ENCODE measurements around the gene APOA4.

APOA4 gene

DNA sequence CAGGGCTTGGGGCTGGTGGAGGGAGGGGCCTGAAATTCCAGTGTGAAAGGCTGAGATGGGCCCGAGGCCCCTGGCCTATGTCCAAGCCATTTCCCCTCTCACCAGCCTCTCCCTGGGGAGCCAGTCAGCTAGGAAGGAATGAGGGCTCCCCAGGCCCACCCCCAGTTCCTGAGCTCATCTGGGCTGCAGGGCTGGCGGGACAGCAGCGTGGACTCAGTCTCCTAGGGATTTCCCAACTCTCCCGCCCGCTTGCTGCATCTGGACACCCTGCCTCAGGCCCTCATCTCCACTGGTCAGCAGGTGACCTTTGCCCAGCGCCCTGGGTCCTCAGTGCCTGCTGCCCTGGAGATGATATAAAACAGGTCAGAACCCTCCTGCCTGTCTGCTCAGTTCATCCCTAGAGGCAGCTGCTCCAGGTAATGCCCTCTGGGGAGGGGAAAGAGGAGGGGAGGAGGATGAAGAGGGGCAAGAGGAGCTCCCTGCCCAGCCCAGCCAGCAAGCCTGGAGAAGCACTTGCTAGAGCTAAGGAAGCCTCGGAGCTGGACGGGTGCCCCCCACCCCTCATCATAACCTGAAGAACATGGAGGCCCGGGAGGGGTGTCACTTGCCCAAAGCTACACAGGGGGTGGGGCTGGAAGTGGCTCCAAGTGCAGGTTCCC lies 6.5 kb upstream of the APOA4 start, which contains the start of gene APOC3:
Gene APOC3 (plus strand): TSS at position 383 of the 659 bp plus-strand sequence. CDS start 676 bp downstream, outside the sequence.
- ChIA-PET CTCF (interaction anchor here (1.0 kb wide), 2 partner anchors 9 to 277 kb away, joined by 3 to 4 read pairs; no protein-coding TSS in a partner anchor), POLR2A (no interaction called here)
- TF ChIP-seq, protein P1, sequence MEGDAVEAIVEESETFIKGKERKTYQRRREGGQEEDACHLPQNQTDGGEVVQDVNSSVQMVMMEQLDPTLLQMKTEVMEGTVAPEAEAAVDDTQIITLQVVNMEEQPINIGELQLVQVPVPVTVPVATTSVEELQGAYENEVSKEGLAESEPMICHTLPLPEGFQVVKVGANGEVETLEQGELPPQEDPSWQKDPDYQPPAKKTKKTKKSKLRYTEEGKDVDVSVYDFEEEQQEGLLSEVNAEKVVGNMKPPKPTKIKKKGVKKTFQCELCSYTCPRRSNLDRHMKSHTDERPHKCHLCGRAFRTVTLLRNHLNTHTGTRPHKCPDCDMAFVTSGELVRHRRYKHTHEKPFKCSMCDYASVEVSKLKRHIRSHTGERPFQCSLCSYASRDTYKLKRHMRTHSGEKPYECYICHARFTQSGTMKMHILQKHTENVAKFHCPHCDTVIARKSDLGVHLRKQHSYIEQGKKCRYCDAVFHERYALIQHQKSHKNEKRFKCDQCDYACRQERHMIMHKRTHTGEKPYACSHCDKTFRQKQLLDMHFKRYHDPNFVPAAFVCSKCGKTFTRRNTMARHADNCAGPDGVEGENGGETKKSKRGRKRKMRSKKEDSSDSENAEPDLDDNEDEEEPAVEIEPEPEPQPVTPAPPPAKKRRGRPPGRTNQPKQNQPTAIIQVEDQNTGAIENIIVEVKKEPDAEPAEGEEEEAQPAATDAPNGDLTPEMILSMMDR (IDR thresholded peaks at IDR 0.05; ENCODE audit: control extremely low read depth, extremely low read depth, low read depth, missing control alignments) = no peak
- no peak for DNase-seq (ENCODE audit: extremely low spot score)

DNA sequence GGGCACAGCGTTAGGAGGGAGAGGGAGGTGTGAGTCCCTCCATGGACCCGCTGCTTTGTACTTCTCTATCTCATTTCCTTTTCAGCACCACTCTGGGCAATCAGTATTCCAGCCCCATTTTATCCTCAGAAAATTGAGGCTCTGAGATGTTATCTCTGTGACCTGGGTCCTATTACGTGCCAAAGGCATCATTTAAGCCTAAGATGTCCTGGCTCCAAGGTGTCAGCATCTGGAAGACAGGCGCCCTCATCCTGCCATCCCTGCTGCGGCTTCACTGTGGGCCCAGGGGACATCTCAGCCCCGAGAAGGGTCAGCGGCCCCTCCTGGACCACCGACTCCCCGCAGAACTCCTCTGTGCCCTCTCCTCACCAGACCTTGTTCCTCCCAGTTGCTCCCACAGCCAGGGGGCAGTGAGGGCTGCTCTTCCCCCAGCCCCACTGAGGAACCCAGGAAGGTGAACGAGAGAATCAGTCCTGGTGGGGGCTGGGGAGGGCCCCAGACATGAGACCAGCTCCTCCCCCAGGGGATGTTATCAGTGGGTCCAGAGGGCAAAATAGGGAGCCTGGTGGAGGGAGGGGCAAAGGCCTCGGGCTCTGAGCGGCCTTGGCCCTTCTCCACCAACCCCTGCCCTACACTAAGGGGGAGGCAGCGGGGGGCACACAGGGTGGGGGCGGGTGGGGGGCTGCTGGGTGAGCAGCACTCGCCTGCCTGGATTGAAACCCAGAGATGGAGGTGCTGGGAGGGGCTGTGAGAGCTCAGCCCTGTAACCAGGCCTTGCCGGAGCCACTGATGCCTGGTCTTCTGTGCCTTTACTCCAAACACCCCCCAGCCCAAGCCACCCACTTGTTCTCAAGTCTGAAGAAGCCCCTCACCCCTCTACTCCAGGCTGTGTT lies 5.8 kb upstream of the APOA4 start:
- ChIA-PET CTCF (interaction anchor here (1.0 kb wide), 2 partner anchors 8 to 38 kb away, joined by 3 read pairs; partner anchors contain the start of gene APOA5), POLR2A (no interaction called here)
- DNase-seq (ENCODE audit: extremely low spot score) = no peak
- TF ChIP-seq, protein P1 (IDR thresholded peaks at IDR 0.05; ENCODE audit: control extremely low read depth, extremely low read depth, low read depth, missing control alignments) = no peak

DNA sequence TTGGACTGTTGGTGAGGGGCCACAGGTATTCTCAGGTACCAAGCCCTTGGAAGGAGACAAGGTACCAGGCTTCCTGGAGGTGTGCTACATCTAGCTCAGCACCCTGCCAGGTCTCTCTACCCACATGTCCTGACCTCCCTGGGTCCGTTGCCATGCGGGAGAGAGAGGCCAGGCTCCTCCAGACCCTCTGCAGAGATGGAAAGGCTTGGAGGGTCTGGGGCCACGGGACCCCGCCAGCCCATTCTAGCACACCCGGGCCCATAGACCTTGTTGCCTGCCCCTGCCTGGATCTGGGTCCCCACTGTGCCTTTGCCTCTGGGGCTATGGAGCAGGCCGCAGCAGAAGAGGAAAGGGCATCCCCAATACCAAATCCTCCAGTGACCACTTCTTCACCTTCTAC lies 4.4 kb upstream of the APOA4 start:
- DNase-seq (ENCODE audit: extremely low spot score) = no peak
- POLR2A ChIA-PET = no interaction called here
- CTCF ChIA-PET = interaction anchor here (1.0 kb wide), 1 partner anchor 36 kb away, joined by 3 read pairs; the partner anchor contains the start of gene APOA5
- TF ChIP-seq, protein P1 (IDR thresholded peaks at IDR 0.05; ENCODE audit: control extremely low read depth, extremely low read depth, low read depth, missing control alignments) = no peak

DNA sequence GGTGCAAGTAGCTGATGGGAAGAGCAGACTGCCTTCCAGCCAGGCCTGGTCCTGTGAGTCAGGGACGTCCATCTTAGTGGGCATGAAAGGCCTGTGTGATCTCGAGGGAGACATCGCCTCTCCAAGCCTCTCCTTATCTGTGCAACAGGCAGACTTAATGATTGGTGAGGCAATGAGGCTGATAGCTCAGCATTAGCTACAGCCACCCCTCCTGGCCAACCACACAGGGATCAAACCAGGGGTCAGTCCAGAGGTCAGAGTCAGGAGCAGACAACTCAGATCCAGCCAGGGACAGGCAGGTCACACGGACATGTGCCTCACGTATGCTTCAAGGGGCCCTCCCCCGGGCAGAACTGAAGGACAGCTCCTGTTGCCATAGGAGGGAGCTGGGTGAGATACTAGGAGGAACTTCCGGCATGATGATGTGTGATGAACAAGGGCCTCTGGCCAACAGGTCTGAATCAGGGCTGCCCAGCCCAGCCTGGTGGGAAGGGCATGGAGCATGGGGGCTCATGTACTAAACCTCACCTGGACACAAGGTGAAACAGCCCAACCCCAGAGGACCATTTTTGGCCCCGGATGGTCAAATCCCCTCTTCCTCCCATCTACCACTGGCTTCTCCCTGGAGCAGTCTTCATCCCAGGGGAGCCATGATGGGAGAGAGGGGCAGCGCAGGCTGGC lies 3.8 kb upstream of the APOA4 start:
- ChIA-PET POLR2A (no interaction called here), CTCF (interaction anchor here (1.0 kb wide), 2 partner anchors 10 to 14 kb away, joined by 3 to 4 read pairs; no protein-coding TSS in a partner anchor)
- no peak for DNase-seq (ENCODE audit: extremely low spot score)
- TF ChIP-seq, protein P1 (IDR thresholded peaks at IDR 0.05; ENCODE audit: control extremely low read depth, extremely low read depth, low read depth, missing control alignments) = no peak

DNA sequence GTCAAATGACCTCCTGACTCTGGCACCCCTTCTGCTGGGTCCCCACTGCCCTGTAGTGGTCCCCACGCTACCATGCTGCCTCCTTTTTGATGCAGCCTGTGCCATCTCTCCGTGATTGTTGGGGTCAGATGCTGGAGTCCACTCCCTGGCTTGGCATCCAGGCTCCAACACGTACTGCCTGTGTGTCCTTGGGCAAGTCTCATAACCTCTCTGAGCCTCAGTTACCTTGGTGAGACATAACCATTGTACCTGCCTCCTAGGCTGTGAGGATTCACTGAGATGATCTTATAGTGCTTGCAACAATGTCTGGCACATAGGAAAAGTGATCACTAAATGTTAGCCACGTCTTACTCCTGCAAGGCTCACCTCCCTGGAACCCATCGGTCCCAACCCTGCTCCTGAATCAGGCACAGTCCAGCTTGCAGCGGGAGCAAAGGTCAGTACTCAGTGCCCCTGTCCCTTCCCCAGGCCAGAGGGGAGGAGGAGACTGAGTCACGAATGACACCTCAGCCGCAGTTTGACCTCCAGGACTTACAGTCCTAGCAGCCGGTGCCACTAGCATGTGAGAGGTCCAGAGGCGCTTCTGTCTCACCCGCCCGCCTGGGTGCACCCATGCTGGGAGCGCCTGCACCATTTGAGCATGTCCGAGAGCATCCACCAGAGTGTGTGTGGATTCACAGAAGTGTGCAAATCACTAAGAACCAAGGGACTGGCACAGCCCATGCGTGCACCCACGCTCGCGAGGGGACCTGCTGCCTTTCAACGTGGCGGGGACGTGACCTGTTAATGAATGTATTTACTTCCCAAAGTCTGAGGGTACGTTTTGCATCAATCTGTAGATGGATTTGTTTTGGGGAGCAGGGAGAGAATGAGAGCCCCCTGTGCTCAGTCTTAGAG lies 3.0 kb upstream of the APOA4 start:
- POLR2A ChIA-PET = no interaction called here
- CTCF ChIA-PET = interaction anchor here (0.8 to 1.5 kb wide), 4 partner anchors 10 to 35 kb away, joined by 3 to 5 read pairs (median 4); partner anchors contain the start of gene APOA5
- TF ChIP-seq, protein P1 (IDR thresholded peaks at IDR 0.05; ENCODE audit: control extremely low read depth, extremely low read depth, low read depth, missing control alignments) = no peak
- no peak for DNase-seq (ENCODE audit: extremely low spot score)

Measured in GM10248 (cell line).